CD1c-positive myeloid dendritic cell (primary cell): ENCODE measurements around the gene KDM4B.
A peak's percentile ranks its signal among the peaks of the same experiment; 100 is the strongest.
"Not testable (repeated sequence)": the region's sequence is repeated elsewhere in the genome, so short reads cannot be mapped to it uniquely, and the experiment has no call there.

ENCODE experiments used
- DNase-seq: peaks from one replicate; pipeline ENCODE4 v3.0.0-alpha.2; 2016; ENCODE audit errors: extremely low spot score

The KDM4B gene

DNA sequence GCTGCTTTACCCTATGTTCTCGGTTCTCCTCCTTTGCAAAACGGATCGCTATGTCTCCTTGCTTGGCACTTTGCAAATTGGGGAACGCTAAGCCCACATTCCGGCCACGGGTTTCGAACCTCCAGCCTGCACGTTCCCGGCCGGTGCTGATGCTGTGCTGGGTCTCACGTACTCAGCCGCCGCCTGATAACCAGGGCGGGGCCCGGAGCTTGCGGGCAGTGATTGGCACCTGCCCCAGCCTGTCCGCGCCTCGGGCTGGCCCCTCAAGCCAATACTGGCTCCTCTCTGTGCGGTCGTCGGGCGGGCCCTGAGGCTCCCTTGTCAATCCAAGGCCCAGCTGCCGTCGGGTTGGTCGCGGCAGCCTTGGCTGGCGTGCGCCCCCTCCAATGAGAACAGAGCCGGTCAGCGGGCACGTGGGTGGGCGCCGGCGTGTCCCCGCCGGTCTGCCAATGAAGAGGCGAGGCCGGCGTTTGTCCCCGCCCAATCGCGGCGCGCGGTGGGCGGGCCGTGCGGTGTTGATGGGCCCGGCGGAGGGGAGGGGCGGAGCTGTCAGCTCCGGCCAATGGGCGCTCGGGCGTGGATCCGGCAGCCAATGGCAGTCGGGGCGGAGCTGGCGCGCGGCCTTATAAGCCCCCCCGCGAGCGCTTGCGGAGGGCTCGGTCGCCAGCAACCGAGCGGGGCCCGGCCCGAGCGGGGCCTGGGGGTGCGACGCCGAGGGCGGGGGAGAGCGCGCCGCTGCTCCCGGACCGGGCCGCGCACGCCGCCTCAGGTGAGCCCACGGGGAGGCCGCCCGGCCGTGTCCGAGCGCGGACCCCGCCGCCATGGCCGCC is at the start of gene KDM4B:
Gene KDM4B, plus strand, starts transcription at position 652 of the 830 bp plus-strand sequence. CDS start 63,778 bp downstream, outside the sequence.
- DNase-seq, result peak; percentile 100

GRCh38 chr19:4922530-4923275 is 46.2 kb upstream of the KDM4B start:
- no peak for DNase-seq

DNA sequence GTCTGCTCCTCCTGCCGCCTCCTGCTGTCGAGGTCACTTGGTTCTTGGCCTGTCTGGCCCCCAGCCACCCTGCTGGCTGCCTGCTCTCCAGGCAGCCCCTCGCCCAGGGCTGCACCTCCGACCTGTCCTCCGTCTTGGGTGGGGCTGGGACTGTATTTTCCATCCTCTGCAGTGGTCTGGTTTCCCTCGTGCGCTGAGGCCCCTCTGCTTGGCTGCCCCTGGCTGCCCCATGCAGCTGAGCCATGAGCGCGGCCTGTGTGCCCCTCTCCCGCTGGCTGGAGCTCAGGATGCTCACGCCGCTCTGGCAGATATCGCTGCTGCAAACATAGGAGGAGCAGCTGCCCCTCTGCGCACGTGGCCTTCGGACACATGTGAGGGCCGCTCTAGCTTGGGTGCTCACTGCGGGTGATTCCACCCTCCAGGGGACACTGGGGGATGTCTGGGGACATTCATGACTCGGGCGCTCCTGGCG is 45.6 kb upstream of the KDM4B start:
- no peak for DNase-seq

GRCh38 chr19:4929186-4929585 is 39.7 kb upstream of the KDM4B start:
- no peak for DNase-seq

GRCh38 chr19:4930664-4931063 is 38.2 kb upstream of the KDM4B start:
- no peak for DNase-seq

- DNase-seq, result no peak
Observed at GRCh38 chr19:4932711-4933110, 36.2 kb upstream of the KDM4B start.

GRCh38 chr19:4933528-4933927 is 35.4 kb upstream of the KDM4B start:
- DNase-seq, result no peak

DNA sequence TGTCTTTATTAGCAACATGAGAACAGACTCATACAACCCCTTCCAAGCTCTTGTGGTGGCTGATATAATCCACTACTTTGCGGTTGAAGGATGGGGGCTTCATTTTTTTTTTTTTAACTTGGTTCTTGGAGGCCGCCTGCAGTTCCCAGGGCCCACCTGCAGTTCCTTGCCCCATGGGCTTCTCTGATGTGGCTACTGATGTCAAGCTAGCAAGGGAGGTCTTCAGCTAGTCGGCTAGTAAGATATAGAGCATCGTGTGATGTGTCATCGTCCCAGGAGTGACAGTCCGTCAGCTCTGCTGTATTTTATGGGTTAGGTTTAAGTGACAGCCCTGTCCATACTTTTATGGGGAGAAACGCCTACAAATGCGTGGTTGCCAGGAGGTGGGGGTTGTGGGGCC is 33.5 kb upstream of the KDM4B start:
- DNase-seq, result no peak

DNA sequence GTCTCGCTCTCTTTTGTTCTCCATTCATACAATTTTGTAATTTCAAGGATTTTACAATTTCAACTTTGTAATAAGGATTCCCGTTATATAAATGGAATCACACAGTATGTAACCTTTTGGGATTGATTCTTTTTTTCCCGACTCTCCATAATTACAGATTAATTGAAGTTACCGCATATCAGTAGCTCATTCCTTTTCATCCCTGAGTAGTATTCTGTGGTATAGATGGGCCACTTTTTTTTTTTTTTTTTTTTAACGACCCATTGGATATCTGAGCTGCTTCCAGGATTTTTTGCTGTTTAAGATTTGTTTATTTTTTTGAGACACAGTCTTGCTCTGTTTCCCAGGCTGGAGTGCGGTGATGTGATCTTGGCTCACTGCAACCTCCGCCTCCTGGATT is 31.9 kb upstream of the KDM4B start:
- no peak for DNase-seq

DNA sequence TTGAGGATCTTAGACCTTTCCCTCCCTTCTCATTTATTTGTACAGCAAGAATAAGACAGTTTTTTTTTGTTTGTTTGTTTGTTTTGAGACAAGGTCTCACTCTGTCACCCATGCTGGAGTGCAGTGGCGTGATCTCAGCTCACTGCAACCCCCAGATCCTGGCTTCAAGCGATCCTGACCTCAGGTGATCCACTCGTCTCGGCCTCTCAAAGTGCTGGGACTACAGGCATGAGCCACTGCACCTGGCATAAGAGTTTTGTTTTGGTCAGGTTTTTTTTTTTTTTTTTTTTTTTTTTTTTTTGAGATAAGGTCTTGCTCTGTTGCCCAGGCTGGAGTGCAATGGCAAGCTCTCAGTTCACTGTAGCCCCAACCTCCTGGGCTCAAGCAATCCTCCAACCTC is 30.5 kb upstream of the KDM4B start:
- DNase-seq, result not testable (repeated sequence)

- no peak for DNase-seq
Observed at GRCh38 chr19:4939466-4939865, 29.4 kb upstream of the KDM4B start.

GRCh38 chr19:4941638-4942169 is 27.2 kb upstream of the KDM4B start:
- not testable (repeated sequence) for DNase-seq

DNA sequence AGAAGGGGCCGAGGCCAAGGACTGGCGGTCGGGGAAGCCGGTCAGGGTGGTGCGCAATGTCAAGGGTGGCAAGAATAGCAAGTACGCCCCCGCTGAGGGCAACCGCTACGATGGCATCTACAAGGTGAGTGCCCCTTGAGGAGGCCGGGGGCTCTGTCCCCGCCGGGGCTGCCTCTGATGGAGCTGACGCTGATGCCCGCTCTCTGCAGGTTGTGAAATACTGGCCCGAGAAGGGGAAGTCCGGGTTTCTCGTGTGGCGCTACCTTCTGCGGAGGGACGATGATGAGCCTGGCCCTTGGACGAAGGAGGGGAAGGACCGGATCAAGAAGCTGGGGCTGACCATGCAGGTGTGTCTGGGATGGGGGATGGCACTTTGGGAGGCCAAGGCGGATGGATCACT is 18.3 kb upstream of the KDM4B start:
- DNase-seq, result peak; percentile 31

DNA sequence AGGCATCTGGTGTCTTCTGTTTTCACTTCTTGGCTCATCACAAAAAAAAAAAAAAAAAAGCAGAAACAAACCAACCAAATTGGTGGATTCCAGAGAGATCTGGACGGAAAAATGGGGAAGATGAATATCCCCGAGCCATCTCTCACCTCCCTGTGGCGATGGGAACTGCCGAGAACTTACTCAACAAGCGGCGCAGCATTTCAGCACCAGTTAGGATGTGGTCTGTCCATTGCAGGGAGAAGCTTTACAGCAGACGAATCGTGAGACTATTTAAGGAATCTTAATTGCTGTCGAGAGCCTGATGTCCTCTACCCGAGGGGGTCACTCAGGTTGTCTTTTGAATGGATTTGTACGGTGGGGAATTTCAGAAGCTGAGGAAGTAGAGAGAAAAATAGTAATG is 17.3 kb upstream of the KDM4B start:
- peak; percentile 20 for DNase-seq

GRCh38 chr19:4952945-4953344 is 16.0 kb upstream of the KDM4B start:
- DNase-seq, result no peak

GRCh38 chr19:4954320-4955149 is 14.4 kb upstream of the KDM4B start:
- DNase-seq, result not testable (repeated sequence)

DNA sequence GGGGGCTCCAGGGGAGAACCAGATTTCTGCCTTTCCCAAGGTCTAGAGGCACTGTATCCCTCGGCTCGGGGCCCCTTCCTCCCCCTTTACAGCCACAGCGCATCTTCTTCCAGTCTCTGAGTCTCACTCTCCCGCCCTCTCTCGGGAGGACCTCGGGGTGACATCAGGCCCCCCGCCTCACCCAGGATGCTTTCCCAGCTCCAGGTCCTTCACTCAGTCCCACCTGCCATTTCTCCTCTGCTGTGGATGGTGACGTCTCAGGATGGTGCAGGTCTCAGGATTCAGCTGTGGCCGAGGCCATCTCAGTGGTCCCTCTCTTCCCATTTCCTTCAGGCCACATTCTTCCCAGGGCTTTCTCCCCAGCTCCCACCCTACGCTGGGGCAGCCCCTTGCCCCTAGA is 13.6 kb upstream of the KDM4B start:
- DNase-seq, result no peak

DNA sequence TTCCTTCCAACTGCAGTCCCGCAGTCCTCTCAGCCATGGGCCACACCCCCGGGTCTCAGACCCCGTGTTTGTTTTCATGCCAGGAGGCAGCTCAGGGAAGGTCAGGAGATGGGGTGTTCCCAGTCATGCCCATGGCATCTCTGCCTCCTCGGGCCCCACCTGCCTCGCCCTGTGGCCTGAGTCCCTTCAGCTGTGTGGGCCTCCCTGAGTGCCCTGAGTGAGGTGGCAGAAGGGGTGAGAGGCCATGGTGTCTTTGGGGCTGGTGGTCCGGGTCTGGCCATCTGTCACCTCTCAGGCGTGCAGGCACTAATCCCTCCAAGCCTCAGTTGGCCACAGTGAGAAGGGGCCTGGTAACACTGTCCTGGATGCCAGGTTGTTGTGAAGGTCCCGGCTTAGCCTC is 10.9 kb upstream of the KDM4B start:
- no peak for DNase-seq

DNA sequence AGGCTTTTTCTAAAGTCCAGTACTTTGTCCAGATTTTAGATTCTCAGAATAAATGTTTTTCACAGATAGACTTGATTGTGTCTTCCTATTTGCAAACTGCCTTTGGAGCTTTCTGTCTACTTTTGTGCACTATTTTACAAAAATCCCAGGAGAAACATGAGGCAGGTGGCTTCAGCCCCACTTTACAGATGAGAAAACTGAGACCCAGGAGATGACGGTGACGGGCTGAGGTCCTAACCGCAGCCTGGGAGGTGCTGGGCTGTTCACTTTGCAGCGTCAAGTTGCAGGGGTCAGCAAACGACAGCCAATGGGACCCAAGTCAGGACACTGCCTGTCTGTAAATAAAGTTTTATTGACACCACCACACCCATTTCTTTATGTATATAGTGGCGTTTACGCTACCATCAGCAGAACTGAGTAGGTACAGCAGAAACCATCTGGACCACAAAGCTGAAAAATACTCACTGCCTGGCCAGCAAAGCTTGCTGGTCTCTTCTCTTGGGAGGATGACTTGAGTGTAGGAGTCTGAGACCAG is 6.8 kb upstream of the KDM4B start:
- no peak for DNase-seq

DNA sequence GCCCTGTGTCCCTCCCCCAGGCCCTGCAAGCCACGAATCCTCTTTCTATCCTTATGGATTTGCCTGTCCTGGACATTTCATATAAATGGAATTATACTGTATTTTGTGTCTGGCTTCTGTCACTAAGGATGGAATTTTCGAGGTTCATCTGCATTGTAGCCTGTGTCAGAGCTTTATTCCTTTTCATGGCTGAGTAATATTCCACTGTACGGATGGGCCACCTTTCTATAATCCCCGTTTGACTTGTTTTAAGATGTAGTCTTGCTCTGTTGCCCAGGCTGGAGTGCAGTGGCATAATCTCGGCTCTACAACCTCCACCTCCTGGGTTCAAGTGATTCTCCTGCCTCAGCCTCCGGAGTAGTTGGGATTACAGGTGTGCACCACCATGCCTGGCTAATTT is 3.9 kb upstream of the KDM4B start:
- no peak for DNase-seq

GRCh38 chr19:4966591-4966990 is 2.3 kb upstream of the KDM4B start:
- no peak for DNase-seq
